Fibroblast of lung (primary cell): ENCODE results near the gene PYROXD2. TPM values are rescaled to one million over a fixed set of nuclear protein-coding genes. Genes with fewer than 3 reads are reported as not detected.
A peak's percentile ranks its signal among the peaks of the same experiment; 100 is the strongest.

Experiments used
- DNase-seq, 2 donors: peaks; one replicate each; pipeline versions ENCODE4 v3.0.0 to v3.0.0-alpha.2; 2010; ENCODE audit warnings: low read depth in 2 of 2
- H2AFZ ChIP-seq: 2 replicates; pipeline ENCODE4 v1.5.1; 2012; ENCODE audit warnings: low read length, control low read depth, inconsistent platforms
- H3K27ac ChIP-seq: 2 replicates; pipeline ENCODE4 v1.5.1; 2011; ENCODE audit warnings: low read length, control low read depth; ENCODE audit not compliant: insufficient read depth
- H3K27me3 ChIP-seq: 2 replicates; pipeline ENCODE4 v1.5.1; 2011; ENCODE audit warnings: mild to moderate bottlenecking, low read length; ENCODE audit not compliant: control insufficient read depth, insufficient read depth
- H3K36me3 ChIP-seq: 2 replicates; pipeline ENCODE4 v1.5.1; 2011; ENCODE audit warnings: low read length; ENCODE audit not compliant: control insufficient read depth, insufficient read depth
- H3K4me1 ChIP-seq: 2 replicates; pipeline ENCODE4 v1.5.1; 2011; ENCODE audit warnings: low read length; ENCODE audit not compliant: control insufficient read depth, insufficient read depth; ENCODE audit errors: extremely low read depth
- H3K4me2 ChIP-seq: 2 replicates; pipeline ENCODE4 v1.5.1; 2011; ENCODE audit warnings: low read length, control low read depth; ENCODE audit not compliant: insufficient read depth; ENCODE audit errors: extremely low read depth
- H3K4me3 ChIP-seq, 4 experiments: fragments of 200-600 bp in 1 of 4; sonication (generic) in 1 of 4; replicated peaks in 1 of 4; 2 replicates each; pipeline ENCODE4 v1.5.1; 2011 to 2016; ENCODE audit warnings: low read length in 4 of 4, low read depth in 3 of 4, mild to moderate bottlenecking in 3 of 4, control low read depth in 2 of 4, inconsistent platforms in 1 of 4, mixed read lengths in 1 of 4; ENCODE audit not compliant: insufficient read depth in 1 of 4; ENCODE audit errors: control extremely low read depth in 1 of 4
- H3K79me2 ChIP-seq: 2 replicates; pipeline ENCODE4 v1.5.1; 2012; ENCODE audit warnings: mild to moderate bottlenecking, low read length, inconsistent platforms; ENCODE audit not compliant: control insufficient read depth, insufficient read depth
- H3K9ac ChIP-seq: 2 replicates; pipeline ENCODE4 v1.5.1; 2011; ENCODE audit warnings: mild to moderate bottlenecking, low read length, control low read depth; ENCODE audit not compliant: insufficient read depth
- H3K9me3 ChIP-seq: 2 replicates; pipeline ENCODE4 v1.5.1; 2012; ENCODE audit warnings: low read depth, low read length; ENCODE audit not compliant: control insufficient read depth, insufficient read depth
- H4K20me1 ChIP-seq: 2 replicates; pipeline ENCODE4 v1.5.1; 2011; ENCODE audit warnings: low read length; ENCODE audit not compliant: control insufficient read depth, insufficient read depth; ENCODE audit errors: extremely low read depth
- CTCF ChIP-seq, 2 donors: IDR thresholded peaks in 1 of 2; conservative IDR thresholded peaks in 1 of 2; 1 replicate in 1 of 2; 2 replicates in 1 of 2; pipeline ENCODE4 v1.5.1; 2011 to 2012; ENCODE audit warnings: low read length in 2 of 2, control low read depth in 1 of 2, inconsistent platforms in 1 of 2, low read depth in 1 of 2, mild to moderate bottlenecking in 1 of 2
- EZH2 ChIP-seq: IDR thresholded peaks from 2 replicates; pipeline ENCODE4 v1.5.1; 2012; ENCODE audit warnings: low read length, control low read depth, mild to moderate bottlenecking; ENCODE audit errors: missing control alignments
- polyA plus RNA-seq, 2 donors: library from polyadenylated mRNA; depleted of rRNA in 1 of 2; stranded (reverse) in 1 of 2; unstranded in 1 of 2; fragments of >200 nt; gene quantifications; 2 replicates each; pipeline ENCODE4 v1.2.1, GENCODE V29; 2011 to 2012; ENCODE audit warnings: missing spikeins in 1 of 2
- total RNA-seq: library from RNA; depleted of rRNA; stranded (reverse); fragments of >200 nt; gene quantifications from 2 replicates; pipeline ENCODE4 v1.2.1, GENCODE V29; 2014

Gene PYROXD2
- total and polyA plus RNA-seq, 2 donors (not counting 1 experiment from before 2014, with no cell fraction given): 8.7 to 16.0 TPM

GRCh38 chr10:98425511-98426352 lies 10.8 kb upstream of the PYROXD2 start:
- DNase-seq: peak in 1 of 2 donors; percentile 39
- no peak overlapping the region for H3K4me2 ChIP-seq
- H3K36me3 ChIP-seq: peaks cover 22% of the 10 kb centered on the region
- no peak overlapping the region for H3K4me3 ChIP-seq
- no peaks in the 10 kb centered on the region for H3K79me2 ChIP-seq
- H3K9me3 ChIP-seq: no peaks in the 10 kb centered on the region
- no peaks in the 10 kb centered on the region for H3K4me1 ChIP-seq
- no peak overlapping the region for H2AFZ ChIP-seq
- H3K27ac ChIP-seq: no peak overlapping the region
- H4K20me1 ChIP-seq: no peaks in the 10 kb centered on the region
- TF ChIP-seq CTCF (conservative IDR thresholded peaks at IDR 0.05 in 1 of 2, IDR thresholded peaks at IDR 0.05 in 1 of 2; ENCODE audit: low read depth in 1 of 2, low read length in 2 of 2) (peak; percentile 62 to 74), EZH2 (no peak)
- H3K27me3 ChIP-seq: no peaks in the 10 kb centered on the region
- H3K9ac ChIP-seq: no peak overlapping the region

- Histone ChIP-seq H3K27ac (no peak overlapping the region), H3K36me3 (peaks cover 17% of the 10 kb centered on the region), H3K4me1 (no peaks in the 10 kb centered on the region), H3K4me3 (no peak overlapping the region), H3K27me3 (no peaks in the 10 kb centered on the region), H3K9ac (no peak overlapping the region), H4K20me1 (no peaks in the 10 kb centered on the region), H3K79me2 (no peaks in the 10 kb centered on the region), H3K9me3 (no peaks in the 10 kb centered on the region), H3K4me2 (no peak overlapping the region), H2AFZ (no peak overlapping the region)
- no peak for TF ChIP-seq CTCF (conservative IDR thresholded peaks at IDR 0.05 in 1 of 2, IDR thresholded peaks at IDR 0.05 in 1 of 2; ENCODE audit: low read depth in 1 of 2, low read length in 2 of 2)
- no peak for TF ChIP-seq EZH2
- DNase-seq: no peak
Observed at GRCh38 chr10:98424295-98425254, 9.6 kb upstream of the PYROXD2 start.

GRCh38 chr10:98423691-98424120 lies 8.7 kb upstream of the PYROXD2 start:
- no peaks in the 10 kb centered on the region for H3K9me3 ChIP-seq
- no peaks in the 10 kb centered on the region for H3K4me1 ChIP-seq
- no peak overlapping the region for H2AFZ ChIP-seq
- no peak overlapping the region for H3K4me2 ChIP-seq
- H4K20me1 ChIP-seq: no peaks in the 10 kb centered on the region
- peaks cover 14% of the 10 kb centered on the region for H3K36me3 ChIP-seq
- TF ChIP-seq EZH2 (no peak), CTCF (conservative IDR thresholded peaks at IDR 0.05 in 1 of 2, IDR thresholded peaks at IDR 0.05 in 1 of 2; ENCODE audit: low read depth in 1 of 2, low read length in 2 of 2) (no peak)
- no peak overlapping the region for H3K27ac ChIP-seq
- no peak overlapping the region for H3K9ac ChIP-seq
- no peak overlapping the region for H3K4me3 ChIP-seq
- H3K79me2 ChIP-seq: no peaks in the 10 kb centered on the region
- no peaks in the 10 kb centered on the region for H3K27me3 ChIP-seq
- no peak for DNase-seq
